HepG2 (cell line): Measurements from ENCODE around the gene RHOT2. TPM values are rescaled to one million over a fixed set of nuclear protein-coding genes. Genes with fewer than 3 reads are reported as not detected.

Experiments used
- ARNT2 ChIP-seq: sonication (generic); formaldehyde crosslinking; IDR thresholded peaks from 2 replicates; pipeline ENCODE4 v1.8.0; 2022; ENCODE audit warnings: mild to moderate bottlenecking, low read depth, missing genetic modification reagents, moderate library complexity
- HDAC2 ChIP-seq: sonication (generic); formaldehyde crosslinking; IDR thresholded peaks from 2 replicates; pipeline ENCODE4 v1.4.0; 2020; ENCODE audit warnings: missing genetic modification reagents
- MED1 ChIP-seq: sonication (generic); formaldehyde crosslinking; IDR thresholded peaks from 2 replicates; pipeline ENCODE4 v1.4.0; 2020; ENCODE audit warnings: missing genetic modification reagents
- POGK ChIP-seq: sonication (generic); formaldehyde crosslinking; conservative IDR thresholded peaks from 2 replicates; pipeline ENCODE4 v1.8.0; 2022; ENCODE audit warnings: mild to moderate bottlenecking, moderate library complexity, missing genetic modification reagents
- RAD21 ChIP-seq: fragments of 450-650 bp; formaldehyde crosslinking; IDR thresholded peaks from 2 replicates; pipeline ENCODE4 v1.5.0; 2020; ENCODE audit warnings: mild to moderate bottlenecking
- REPIN1 ChIP-seq: sonication (generic); formaldehyde crosslinking; IDR thresholded peaks from 2 replicates; pipeline ENCODE4 v1.8.0; 2022; ENCODE audit warnings: missing genetic modification reagents, low read depth, mild to moderate bottlenecking, borderline replicate concordance
- SMC3 ChIP-seq: IDR thresholded peaks from 2 replicates; pipeline ENCODE4 v1.6.1; 2011; ENCODE audit warnings: low read length, improper control_type of control experiment
- SP5 ChIP-seq: IDR thresholded peaks from 2 replicates; pipeline ENCODE4 v1.6.1; 2016; ENCODE audit warnings: low read depth, borderline replicate concordance
- ZNF460 ChIP-seq: sonication (generic); formaldehyde crosslinking; IDR thresholded peaks from 2 replicates; pipeline ENCODE4 v1.5.1; 2020; ENCODE audit warnings: missing genetic modification reagents, mild to moderate bottlenecking, borderline replicate concordance
- ZNF468 ChIP-seq: sonication (generic); formaldehyde crosslinking; IDR thresholded peaks from 2 replicates; pipeline ENCODE4 v1.8.0; 2022; ENCODE audit warnings: mild to moderate bottlenecking, moderate library complexity, missing genetic modification reagents
- ZNF572 ChIP-seq: sonication (generic); formaldehyde crosslinking; IDR thresholded peaks from 2 replicates; pipeline ENCODE4 v1.5.1; 2020; ENCODE audit warnings: mild to moderate bottlenecking, missing genetic modification reagents
- polyA plus RNA-seq, 8 experiments: library from polyadenylated mRNA; depleted of rRNA in 3 of 8; stranded (reverse) in 7 of 8; unstranded in 1 of 8; fragments of >200 nt; fragmentation: Illumina TruSeq in 4 of 8; extraction: Trizol in 4 of 8; gene quantifications; 2 replicates each; pipeline versions ENCODE4 v1.2.1 to v1.2.3, GENCODE V29; 2011 to 2016; ENCODE audit warnings: low read depth in 4 of 8, missing spikeins in 1 of 8, mixed read lengths in 1 of 8; ENCODE audit not compliant: insufficient read depth in 1 of 8
- total RNA-seq, 5 experiments: library from RNA; depleted of rRNA; stranded (reverse); fragments of >200 nt; fragmentation: Illumina TruSeq; extraction: Trizol; gene quantifications; 2 replicates each; pipeline ENCODE4 v1.2.3, GENCODE V29; 2016; ENCODE audit warnings: low read depth in 1 of 5
- TF ChIP-seq, protein P1 (sequence below): IDR thresholded peaks from 2 replicates; pipeline ENCODE4 v1.6.1; 2016; ENCODE audit warnings: missing genetic modification reagents, missing compliant biosample characterization
- TF ChIP-seq, protein P2 (sequence below): sonication (generic); formaldehyde crosslinking; IDR thresholded peaks from 2 replicates; pipeline ENCODE4 v1.5.0; 2020; ENCODE audit warnings: mild to moderate bottlenecking, missing genetic modification reagents, moderate library complexity
- TF ChIP-seq, protein P3 (sequence below): sonication (generic); formaldehyde crosslinking; IDR thresholded peaks from 2 replicates; pipeline ENCODE4 v1.4.0; 2020; ENCODE audit warnings: missing genetic modification reagents
- TF ChIP-seq, protein P4 (sequence below): sonication (generic); formaldehyde crosslinking; IDR thresholded peaks from 2 replicates; pipeline ENCODE4 v1.9.0; 2021; ENCODE audit warnings: missing genetic modification reagents, borderline replicate concordance
- TF ChIP-seq, protein P5 (sequence below): sonication (generic); formaldehyde crosslinking; IDR thresholded peaks from 2 replicates; pipeline ENCODE4 v1.4.0; 2020; ENCODE audit warnings: missing genetic modification reagents
- TF ChIP-seq, protein P6 (sequence below): sonication (generic); formaldehyde crosslinking; IDR thresholded peaks from 2 replicates; pipeline ENCODE4 v1.4.0; 2020; ENCODE audit warnings: missing genetic modification reagents

RHOT2 gene
- total and polyA plus RNA-seq, 2 of the 13 experiments (the other 11 are each of a cell fraction or from before 2014, with no cell fraction given) = 63.6 to 76.9 TPM

DNA sequence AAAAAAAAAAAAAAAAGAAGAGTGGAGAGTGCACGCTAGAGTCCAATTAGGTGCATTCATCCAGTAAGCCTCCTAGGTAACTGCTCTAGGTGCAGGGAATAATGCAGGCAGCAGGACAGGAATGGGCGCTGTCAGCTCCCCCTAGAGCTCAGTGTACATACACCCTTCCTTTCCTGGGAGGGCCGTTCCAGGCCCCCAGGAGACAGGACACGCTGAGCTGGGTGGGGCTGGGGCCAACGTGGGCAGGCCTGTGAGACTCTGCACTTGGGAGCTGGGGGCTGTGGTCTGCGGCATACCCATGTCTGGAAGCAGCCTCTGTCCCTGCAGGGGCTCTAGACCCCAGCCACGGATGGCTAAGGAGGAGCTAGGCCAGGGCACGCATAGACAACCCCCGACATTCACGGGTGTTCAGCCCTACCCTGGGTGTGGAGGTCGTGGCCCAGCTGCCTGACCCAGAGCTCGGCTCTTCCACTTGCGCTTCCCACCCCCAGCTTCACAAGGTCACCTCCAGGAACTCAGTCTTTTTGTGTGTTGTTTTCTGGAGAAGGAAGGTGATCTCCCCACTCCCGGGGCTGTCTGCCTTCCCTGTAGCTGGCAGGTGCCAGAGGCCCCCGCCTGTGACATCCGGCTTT is 52.0 kb downstream of the RHOT2 start (continued):
- TF ChIP-seq MED1 (CRISPR knock-in tag) (0 out of 2 replicates have a peak, but pooled peaks have one; percentile 27), SP5 (CRISPR knock-in tag) (no peak; the same call in 1 of the 2 replicates), ARNT2 (no peak), HDAC2 (no peak), ZNF460 (CRISPR knock-in tag) (no peak), SMC3 (no peak), POGK (CRISPR knock-in tag) (0 out of 2 replicates have a peak, but pooled peaks have one; percentile 44), ZNF468 (CRISPR knock-in tag) (0 out of 2 replicates have a peak, but pooled peaks have one; percentile 20), RAD21 (CRISPR knock-in tag) (peak; percentile 45; the same call in 1 of the 2 replicates), ZNF572 (CRISPR knock-in tag) (0 out of 2 replicates have a peak, but pooled peaks have one; percentile 39), REPIN1 (0 out of 2 replicates have a peak, but pooled peaks have one; percentile 32)
- TF ChIP-seq, protein P1, sequence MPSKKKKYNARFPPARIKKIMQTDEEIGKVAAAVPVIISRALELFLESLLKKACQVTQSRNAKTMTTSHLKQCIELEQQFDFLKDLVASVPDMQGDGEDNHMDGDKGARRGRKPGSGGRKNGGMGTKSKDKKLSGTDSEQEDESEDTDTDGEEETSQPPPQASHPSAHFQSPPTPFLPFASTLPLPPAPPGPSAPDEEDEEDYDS (CRISPR knock-in tag) = peak; percentile 5; the same call in 1 of the 2 replicates
- TF ChIP-seq, protein P2, sequence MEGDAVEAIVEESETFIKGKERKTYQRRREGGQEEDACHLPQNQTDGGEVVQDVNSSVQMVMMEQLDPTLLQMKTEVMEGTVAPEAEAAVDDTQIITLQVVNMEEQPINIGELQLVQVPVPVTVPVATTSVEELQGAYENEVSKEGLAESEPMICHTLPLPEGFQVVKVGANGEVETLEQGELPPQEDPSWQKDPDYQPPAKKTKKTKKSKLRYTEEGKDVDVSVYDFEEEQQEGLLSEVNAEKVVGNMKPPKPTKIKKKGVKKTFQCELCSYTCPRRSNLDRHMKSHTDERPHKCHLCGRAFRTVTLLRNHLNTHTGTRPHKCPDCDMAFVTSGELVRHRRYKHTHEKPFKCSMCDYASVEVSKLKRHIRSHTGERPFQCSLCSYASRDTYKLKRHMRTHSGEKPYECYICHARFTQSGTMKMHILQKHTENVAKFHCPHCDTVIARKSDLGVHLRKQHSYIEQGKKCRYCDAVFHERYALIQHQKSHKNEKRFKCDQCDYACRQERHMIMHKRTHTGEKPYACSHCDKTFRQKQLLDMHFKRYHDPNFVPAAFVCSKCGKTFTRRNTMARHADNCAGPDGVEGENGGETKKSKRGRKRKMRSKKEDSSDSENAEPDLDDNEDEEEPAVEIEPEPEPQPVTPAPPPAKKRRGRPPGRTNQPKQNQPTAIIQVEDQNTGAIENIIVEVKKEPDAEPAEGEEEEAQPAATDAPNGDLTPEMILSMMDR = peak; percentile 62
- TF ChIP-seq, protein P3, sequence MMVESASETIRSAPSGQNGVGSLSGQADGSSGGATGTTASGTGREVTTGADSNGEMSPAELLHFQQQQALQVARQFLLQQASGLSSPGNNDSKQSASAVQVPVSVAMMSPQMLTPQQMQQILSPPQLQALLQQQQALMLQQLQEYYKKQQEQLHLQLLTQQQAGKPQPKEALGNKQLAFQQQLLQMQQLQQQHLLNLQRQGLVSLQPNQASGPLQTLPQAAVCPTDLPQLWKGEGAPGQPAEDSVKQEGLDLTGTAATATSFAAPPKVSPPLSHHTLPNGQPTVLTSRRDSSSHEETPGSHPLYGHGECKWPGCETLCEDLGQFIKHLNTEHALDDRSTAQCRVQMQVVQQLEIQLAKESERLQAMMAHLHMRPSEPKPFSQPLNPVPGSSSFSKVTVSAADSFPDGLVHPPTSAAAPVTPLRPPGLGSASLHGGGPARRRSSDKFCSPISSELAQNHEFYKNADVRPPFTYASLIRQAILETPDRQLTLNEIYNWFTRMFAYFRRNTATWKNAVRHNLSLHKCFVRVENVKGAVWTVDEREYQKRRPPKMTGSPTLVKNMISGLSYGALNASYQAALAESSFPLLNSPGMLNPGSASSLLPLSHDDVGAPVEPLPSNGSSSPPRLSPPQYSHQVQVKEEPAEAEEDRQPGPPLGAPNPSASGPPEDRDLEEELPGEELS = no peak
- TF ChIP-seq, protein P4, sequence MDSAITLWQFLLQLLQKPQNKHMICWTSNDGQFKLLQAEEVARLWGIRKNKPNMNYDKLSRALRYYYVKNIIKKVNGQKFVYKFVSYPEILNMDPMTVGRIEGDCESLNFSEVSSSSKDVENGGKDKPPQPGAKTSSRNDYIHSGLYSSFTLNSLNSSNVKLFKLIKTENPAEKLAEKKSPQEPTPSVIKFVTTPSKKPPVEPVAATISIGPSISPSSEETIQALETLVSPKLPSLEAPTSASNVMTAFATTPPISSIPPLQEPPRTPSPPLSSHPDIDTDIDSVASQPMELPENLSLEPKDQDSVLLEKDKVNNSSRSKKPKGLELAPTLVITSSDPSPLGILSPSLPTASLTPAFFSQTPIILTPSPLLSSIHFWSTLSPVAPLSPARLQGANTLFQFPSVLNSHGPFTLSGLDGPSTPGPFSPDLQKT (CRISPR knock-in tag) = no peak
- TF ChIP-seq, protein P5, sequence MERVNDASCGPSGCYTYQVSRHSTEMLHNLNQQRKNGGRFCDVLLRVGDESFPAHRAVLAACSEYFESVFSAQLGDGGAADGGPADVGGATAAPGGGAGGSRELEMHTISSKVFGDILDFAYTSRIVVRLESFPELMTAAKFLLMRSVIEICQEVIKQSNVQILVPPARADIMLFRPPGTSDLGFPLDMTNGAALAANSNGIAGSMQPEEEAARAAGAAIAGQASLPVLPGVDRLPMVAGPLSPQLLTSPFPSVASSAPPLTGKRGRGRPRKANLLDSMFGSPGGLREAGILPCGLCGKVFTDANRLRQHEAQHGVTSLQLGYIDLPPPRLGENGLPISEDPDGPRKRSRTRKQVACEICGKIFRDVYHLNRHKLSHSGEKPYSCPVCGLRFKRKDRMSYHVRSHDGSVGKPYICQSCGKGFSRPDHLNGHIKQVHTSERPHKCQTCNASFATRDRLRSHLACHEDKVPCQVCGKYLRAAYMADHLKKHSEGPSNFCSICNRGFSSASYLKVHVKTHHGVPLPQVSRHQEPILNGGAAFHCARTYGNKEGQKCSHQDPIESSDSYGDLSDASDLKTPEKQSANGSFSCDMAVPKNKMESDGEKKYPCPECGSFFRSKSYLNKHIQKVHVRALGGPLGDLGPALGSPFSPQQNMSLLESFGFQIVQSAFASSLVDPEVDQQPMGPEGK (CRISPR knock-in tag) = peak; percentile 97
- TF ChIP-seq, protein P6, sequence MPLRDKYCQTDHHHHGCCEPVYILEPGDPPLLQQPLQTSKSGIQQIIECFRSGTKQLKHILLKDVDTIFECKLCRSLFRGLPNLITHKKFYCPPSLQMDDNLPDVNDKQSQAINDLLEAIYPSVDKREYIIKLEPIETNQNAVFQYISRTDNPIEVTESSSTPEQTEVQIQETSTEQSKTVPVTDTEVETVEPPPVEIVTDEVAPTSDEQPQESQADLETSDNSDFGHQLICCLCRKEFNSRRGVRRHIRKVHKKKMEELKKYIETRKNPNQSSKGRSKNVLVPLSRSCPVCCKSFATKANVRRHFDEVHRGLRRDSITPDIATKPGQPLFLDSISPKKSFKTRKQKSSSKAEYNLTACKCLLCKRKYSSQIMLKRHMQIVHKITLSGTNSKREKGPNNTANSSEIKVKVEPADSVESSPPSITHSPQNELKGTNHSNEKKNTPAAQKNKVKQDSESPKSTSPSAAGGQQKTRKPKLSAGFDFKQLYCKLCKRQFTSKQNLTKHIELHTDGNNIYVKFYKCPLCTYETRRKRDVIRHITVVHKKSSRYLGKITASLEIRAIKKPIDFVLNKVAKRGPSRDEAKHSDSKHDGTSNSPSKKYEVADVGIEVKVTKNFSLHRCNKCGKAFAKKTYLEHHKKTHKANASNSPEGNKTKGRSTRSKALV (CRISPR knock-in tag) = no peak
